Measurements from ENCODE around the gene PPP6C.
"Not testable (repeated sequence)": the region's sequence is repeated elsewhere in the genome, so short reads cannot be mapped to it uniquely, and the experiment has no call there.

PPP6C gene

DNA sequence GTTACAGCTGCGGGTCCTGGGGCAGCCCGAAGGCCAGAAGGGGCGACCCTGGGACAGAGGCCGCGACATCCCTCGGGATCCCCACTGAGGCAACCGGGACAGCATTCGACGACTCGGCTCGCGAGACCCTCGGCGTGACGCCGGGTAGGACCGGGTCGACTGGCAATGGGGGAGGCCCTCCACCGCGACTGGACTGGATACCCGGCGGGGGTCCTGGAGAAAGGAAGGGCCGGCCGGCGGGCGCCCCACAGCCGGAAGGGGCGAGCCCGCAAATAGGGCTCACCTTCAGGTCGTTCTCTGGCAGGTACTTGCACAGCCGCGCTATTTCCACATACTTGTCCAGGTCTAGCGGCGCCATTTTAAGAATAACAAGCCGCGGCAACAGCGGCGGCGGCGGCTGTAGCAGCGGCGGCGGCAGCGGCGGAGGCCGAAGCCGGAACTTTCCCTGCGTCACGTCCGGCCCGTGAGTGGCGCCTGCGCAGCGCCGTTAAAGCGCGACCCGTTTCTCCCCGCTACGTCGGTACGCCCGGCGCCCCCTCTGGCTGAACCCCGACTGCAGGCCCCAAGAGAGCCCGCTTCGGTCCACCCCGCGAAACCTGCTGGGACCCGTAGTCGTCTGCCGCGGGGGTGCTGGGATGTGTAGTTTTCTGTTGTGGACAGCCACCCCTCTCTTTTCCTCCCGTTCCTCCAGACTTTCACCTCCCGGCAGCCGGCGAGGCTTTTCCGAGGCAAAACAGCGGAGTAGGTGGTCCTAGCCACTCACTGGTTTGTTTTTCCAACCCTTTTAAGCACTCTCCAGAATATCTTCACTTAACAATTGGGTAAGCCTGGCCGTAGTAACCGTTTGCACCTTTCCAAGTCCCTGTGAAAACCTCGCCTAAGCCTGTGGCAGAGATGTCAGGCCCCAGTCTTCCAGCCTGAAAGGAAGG lies at the start of gene PPP6C:
PPP6C (minus strand) TSS at position 443 of the 929 bp plus-strand sequence; CDS start at position 358, 85 bp downstream.
- peak; percentile 92 to 97 for DNase-seq (ENCODE audit: extremely low read depth in 1 of 2, low read depth in 1 of 2)

DNA sequence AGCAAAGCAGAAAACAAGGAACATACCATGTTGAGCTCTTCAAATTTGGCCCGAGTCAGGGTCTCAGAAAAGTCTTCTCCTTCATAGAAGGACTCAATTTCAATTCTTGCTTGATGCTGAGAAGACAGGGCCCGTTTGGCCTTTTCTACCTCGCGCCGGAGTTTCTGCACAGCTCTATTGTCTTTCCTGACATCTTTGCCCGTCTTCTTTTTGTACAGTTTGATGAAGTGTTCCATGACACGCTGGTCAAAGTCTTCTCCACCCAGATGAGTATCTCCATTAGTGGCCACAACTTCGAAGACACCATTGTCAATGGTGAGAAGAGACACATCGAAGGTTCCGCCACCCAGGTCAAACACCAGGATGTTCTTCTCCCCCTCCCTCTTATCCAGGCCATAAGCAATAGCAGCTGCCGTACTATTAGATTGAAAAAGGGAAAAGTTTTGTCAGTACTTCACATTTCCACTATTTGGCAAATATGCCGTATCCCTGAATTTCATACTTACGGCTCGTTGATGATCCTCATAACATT lies 49.4 kb upstream of the PPP6C start:
- DNase-seq (ENCODE audit: extremely low read depth in 1 of 2, low read depth in 1 of 2): no peak

DNA sequence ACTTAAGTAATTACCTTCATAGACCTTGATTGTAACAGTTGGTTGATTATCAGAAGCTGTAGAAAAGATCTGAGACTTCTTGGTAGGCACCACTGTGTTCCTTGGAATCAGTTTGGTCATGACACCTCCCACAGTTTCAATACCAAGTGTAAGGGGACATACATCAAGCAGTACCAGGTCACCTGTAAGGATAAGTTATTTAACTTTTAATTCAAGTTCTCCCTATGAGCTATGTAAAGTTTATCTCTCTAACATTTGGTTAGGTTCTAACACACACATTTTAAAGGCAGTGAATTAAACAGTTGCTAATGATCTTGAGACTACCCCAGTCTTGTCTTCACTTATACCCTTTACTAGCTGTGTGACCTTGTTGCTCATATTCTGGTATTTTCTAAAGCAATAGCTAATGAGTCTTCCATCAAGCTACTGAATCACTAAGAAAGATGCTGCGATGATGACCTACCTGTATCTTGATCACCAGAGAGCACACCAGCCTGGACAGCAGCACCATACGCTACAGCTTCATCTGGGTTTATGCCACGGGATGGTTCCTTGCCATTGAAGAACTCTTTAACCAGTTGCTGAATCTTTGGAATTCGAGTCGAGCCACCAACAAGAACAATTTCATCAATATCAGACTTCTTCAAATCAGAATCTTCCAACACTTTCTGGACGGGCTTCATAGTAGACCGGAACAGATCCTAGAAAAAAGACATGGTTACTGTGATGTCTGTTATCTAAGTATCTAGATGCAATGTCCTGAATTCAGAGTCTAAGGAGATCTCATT lies 48.7 kb upstream of the PPP6C start:
- DNase-seq (ENCODE audit: extremely low read depth in 1 of 2, low read depth in 1 of 2): no peak

DNA sequence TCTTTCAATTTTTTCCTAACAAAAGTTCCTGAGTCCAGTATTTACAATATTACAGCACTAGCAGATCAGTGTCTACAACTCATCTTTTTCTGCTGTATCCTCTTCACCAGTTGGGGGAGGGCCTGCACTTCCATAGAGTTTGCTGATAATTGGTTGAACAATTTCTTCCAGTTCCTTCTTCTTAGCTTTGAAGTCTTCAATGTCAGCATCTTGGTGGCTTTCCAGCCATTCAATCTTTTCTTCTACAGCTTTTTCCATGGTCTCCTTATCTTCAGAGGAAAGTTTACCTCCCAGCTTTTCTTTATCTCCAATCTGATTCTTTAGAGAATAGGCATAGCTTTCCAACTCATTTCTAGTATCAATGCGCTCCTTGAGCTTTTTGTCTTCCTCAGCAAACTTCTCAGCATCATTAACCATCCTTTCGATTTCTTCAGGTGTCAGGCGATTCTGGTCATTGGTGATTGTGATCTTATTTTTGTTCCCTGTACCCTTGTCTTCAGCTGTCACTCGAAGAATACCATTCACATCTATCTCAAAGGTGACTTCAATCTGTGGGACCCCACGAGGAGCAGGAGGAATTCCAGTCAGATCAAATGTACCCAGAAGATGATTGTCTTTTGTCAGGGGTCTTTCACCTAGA lies 47.0 kb upstream of the PPP6C start:
- not testable (repeated sequence) for DNase-seq (ENCODE audit: extremely low read depth in 1 of 2, low read depth in 1 of 2)

DNA sequence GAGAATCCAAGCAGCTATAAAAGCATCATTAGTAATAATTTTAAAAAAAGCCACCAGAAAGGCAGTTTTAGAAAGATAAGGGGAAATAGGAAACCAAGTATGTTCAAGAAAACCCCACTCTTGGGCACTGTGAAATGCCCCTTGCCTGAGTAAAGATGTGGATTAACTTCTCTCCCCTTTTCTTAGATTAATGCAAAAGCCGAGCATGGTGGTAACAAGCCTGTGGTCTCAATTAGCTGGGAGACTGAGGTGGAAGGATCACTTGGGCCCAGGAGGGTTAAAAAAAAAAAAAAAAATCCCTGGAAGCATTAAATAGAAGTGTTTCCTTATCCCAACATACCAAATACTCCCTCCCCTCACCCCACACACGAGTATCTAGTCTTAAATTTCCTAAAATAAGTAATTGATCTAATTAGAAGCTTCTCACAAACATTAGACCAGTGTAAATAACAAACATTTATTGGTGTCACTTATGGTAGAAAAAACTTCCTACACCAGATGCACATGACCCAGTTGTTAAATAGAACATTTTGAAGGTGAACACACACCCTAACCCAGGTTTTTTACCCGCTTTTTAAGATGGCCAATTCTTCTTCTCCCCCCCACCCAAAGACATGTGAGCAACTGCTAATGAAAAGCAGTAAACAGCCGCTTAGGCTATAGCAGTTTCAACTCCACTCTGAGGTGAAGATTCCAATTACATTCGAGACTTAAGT lies 46.4 kb upstream of the PPP6C start:
- DNase-seq (ENCODE audit: extremely low read depth in 1 of 2, low read depth in 1 of 2): no peak

DNA sequence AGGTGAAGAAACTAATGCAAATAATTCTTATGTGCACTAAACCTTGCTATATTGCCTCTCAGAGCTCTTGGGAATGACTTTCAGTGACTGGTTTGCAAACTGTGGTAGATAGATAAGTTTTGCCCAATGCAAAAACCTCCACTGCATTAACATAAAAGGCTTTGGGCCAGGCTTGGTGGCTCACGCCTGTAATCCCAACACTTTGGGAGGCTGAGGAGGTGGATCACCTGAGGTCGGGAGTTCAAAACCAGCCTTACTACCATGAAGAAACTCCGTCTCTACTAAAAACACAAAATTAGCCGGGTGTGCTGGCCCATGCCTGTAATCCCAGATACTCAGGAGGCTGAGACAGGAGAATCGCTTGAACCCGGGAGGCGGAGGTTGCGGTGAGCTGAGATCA lies 44.5 kb upstream of the PPP6C start:
- not testable (repeated sequence) for DNase-seq (ENCODE audit: extremely low read depth in 1 of 2, low read depth in 1 of 2)

DNA sequence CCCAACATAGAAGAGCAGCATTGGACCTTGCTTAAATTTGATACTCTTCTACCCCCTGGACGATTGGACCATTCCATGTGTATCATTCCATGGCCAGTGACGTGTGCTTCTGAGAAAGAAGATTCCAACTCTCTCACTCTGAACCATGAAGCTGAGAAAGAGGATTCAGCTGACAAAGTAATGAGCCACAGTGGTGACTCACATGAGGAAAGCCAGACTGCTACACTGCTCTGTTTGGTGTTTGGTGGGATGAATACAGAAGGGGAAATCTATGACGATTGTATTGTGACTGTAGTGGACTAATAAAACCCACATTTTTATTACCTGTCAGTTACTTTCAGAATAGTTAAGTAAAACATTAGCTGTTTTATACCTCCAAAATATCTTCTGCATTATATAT lies 44.1 kb upstream of the PPP6C start:
- no peak for DNase-seq (ENCODE audit: extremely low read depth in 1 of 2, low read depth in 1 of 2)

DNA sequence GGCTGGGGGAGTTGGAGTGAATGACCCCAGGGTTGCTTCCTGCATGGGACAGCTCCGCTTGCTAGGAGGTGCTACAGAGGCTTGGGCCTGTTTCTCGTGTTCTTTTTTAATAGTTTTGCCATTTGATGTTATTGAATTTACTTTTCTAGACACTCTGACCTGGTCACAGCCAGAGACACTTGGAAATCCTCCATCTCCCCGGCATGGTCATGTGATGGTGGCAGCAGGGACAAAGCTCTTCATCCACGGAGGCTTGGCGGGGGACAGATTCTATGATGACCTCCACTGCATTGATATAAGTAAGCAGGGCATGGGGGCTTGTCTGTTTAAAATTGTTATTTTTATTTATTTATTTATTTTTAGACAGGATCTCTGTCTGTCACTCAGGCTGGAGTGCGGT lies 38.2 kb upstream of the PPP6C start:
- DNase-seq (ENCODE audit: extremely low read depth in 1 of 2, low read depth in 1 of 2): no peak

DNA sequence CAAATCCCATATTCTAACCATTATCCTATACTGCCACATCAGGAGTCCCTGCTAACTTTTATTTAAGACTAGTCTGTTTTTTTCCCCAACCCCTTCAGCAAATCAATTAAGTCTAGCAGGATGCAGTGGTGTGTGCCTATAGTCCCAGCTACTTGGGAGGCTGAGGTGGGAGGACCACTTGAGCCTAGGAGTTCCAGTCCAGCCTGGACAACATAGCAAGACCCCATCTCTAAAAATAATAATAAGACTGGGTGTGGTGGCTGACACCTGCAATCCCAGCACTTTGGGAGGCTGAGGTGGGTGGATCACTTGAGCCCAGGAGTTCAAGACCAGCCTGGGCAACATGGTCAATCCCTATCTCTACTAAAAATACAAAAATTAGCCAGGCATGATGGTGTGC lies 35.3 kb upstream of the PPP6C start:
- DNase-seq (ENCODE audit: extremely low read depth in 1 of 2, low read depth in 1 of 2): not testable (repeated sequence)

DNA sequence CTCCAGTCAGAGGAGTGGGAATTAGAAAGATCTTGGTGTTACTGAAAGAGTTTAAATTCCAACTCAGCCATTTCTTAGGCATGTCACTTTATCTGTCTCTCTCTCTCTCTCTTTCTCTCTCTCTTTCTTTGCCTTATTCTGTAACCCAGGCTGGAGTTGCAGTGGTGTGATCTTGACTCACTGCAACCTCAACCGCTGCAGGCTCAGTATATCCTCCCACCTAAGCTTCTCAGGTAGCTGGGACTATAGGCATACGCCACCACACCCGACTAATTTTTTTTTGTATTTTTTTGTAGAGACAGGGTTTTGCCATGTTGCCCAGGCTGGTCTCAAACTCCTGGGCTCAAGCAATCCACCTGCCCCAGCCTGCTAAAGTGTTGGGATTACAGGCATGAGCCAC lies 29.0 kb upstream of the PPP6C start:
- no peak for DNase-seq (ENCODE audit: extremely low read depth in 1 of 2, low read depth in 1 of 2)

DNA sequence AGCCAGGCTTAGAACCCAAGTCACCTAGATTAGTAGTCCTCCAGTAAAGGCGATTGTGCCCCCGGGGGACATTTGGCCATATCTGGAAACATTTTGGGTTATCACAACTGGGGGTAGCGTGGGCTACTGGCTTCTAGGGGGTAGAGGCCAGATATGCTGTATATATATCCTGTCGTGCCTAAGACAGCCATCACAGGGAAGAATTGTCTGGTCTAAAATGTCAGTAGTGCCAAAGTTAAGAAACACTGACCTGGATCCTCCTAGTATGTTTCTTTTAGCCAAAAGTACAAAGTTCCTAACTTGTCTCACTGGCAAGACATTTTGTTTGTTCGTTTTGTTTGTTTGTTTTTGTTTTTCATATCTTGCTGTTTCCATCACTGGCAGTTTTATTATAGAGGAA lies 24.6 kb upstream of the PPP6C start:
- no peak for DNase-seq (ENCODE audit: extremely low read depth in 1 of 2, low read depth in 1 of 2)

DNA sequence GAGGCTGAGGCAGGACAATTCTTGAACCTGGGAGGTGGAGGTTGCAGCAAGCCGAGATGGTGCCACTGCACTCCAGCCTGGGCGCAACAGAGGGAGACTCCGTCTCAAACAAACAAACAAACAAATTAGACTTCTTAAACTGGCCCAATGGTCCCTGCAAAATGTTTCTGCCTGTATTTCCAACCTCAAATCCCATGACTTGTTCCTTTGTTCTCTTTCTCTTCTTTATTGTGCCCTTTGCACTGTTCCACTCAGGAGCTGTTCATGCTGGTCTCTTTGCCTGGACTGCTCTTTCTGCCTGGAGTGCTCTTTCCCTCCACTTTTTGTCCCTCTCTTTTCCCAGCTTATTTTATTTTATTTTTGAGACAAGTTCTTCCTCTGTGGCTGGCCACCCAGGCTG lies 14.9 kb upstream of the PPP6C start:
- no peak for DNase-seq (ENCODE audit: extremely low read depth in 1 of 2, low read depth in 1 of 2)

DNA sequence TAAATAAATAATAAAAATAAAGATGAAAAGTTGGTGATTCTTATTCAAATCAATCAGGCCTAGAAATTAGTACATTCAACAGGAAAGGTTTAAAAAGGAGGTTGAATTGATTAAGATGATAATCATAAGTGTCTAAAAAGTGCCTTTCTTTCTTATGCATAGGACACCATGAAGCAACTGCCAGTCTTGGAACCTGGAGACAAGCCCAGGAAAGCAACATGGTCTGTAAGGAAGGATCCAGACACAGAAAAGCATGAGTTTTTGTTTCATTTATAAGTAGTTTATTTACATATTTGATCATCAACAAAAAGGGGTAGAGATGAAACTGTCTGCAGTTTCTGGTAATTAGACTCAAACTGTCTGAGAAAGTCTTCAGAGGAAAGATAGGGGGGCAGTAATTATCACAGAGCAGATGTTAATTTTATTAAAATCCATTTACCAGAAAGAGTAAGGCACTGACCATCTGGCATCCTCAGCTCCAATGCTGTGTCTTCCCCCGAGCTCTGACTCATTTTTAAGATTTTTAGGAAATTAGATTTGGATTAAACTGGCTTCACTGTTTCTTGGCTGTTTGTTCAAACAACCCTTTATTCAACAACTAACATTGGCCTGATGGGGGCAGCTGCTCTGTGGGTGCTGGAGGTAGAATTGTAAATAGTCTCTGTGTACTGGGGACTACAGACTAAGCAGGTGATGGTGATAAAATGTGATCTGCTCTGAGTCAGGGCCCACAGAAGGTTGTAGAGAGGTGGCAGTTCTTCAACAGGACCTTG lies 13.4 kb upstream of the PPP6C start:
- no peak for DNase-seq (ENCODE audit: extremely low read depth in 1 of 2, low read depth in 1 of 2)

DNA sequence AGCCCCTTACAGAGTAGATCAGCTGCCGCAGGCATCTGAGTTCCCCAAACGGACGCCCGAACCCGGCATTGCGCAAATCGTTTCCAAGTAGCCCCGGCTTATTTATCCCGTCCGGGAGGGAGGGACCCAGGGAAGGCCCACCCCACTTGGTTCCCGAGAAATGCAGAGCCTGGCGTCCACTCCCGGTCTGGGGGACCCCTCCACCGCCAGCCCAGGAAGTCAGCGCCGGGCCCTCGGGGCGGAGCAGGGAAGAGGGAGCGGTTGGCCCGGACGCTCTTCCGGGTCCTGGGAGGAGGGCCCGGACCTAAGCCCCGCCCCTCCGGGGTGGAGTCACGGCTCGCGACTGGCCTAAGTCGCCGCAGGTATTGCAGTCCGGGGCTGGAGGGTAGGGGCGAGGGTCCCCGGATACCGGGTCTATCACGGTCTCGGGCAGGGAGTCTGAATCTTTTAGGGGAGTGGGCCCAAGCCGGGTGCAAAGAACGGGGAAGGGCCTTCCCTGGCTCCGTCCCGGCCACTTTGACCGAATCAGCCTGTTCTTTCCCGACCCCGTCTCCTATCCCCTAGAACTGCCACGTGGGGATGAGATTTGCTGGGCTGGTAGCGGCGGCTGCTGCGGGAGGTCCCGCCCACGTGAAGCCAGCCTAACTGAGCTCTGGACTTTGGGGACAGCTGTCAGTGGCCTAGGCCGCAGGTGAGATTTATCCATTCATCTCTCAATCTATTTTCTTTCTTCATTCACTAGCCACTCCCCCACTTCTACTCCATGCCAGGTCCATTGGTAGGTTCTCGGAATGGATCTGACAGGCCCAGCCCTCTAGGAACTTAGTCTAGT lies 10.8 kb upstream of the PPP6C start, which contains the start of gene RABEPK:
RABEPK (plus strand) TSS at position 327 of the 832 bp plus-strand sequence. CDS start 2,472 bp downstream, outside the sequence.
- peak; percentile 58 to 80 for DNase-seq (ENCODE audit: extremely low read depth in 1 of 2, low read depth in 1 of 2)

DNA sequence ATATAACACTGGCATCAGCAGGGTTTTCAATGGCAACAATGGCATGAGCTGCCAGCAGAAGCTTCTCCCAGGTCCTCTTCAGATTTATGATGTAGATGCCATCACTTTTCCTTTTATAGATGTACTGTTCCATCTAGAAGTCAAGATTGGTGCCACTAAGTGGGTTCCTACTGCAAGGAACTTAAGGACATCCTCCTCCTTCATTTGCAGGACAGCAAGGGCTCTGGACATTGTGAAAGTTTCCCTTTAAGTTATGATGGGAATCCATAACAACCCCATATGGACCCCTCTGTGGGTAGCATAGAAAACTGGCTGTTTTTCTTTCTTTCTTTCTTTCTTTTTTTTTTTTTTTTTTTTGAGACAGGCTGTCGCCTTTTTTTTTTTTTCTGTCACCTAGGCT lies 6.0 kb upstream of the PPP6C start:
- DNase-seq (ENCODE audit: extremely low read depth in 1 of 2, low read depth in 1 of 2): not testable (repeated sequence)

DNA sequence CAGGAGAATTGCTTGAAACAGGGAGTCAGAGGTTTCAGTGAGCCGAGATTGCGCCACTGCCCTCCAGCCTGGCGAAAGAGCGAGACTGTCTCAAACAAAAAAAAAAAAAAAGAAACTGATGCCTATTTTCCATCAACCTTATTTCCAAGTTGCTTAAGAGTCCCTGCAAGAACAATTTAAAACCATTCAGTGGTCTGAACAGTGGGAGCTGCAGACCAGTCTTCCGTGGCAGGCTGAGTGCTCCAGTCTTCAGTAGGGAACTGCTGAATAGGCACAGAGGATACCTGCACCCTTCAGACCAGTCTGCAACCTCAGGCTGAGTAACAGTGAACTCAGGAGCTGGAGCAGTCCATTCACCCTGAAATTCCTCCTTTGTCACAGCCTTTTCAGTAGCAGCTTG lies 4.9 kb upstream of the PPP6C start:
- not testable (repeated sequence) for DNase-seq (ENCODE audit: extremely low read depth in 1 of 2, low read depth in 1 of 2)

DNA sequence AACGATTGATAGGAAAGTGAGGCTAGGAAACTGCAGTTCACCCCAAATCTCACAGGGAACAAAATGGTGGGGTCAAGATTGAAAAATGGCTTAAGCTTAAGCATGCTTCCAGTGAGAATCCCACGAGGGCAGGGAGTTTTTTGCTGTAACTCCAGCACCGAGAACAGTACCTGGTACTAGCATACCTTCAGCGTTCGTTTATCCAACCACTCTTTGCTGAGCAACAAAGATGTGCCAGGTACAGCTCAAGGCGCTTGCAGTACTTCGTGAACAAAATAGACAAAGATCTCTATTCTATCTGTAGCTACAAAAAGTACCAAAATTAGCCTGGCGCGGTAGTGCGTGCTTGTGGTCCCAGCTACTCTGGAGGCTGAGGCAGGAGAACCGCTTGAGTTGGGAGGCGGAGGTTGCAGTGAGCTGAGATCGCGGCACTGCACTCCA lies 778 bp upstream of the PPP6C start:
- DNase-seq (ENCODE audit: extremely low read depth in 1 of 2, low read depth in 1 of 2): no peak

DNA sequence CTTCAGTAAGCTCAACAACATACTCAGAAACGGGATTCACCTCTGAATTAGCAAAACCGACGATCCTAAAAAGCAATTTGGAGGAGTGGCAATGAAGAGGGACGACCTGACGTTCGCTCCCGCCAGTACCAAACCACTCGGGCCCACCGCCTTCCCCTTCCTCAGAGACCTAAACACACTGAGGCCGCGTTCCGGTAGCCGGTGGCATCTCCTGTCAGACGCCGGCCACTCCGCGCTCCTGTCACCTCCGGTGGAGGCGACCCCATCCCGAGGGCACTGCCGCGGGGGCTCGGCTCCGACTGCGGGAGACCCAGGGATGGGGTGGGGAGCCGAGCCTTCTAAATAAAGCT lies 617 bp downstream of the PPP6C start:
- peak in 1 of 2 donors; percentile 21 for DNase-seq (ENCODE audit: extremely low read depth in 1 of 2, low read depth in 1 of 2)

DNA sequence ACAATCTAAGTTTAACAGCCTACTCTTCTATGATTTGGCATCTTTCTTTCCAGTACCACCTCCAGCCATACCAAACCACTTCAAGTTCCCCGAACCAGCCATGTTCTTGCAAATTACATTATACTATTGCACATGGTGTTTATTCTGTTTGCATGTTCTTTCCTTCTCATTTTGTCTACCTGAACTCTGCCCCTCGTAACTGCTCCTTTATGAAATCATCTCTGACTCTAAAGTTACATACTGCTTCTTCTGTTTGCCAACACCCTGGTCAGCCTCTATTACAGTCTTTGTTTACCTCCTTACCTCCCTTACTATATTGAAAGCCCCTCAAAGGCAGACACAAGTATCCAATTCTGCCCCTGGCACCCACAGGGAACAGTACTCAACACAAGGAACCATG lies 6.0 kb downstream of the PPP6C start:
- DNase-seq (ENCODE audit: extremely low read depth in 1 of 2, low read depth in 1 of 2): no peak
